ENCODE results near the gene NRP2.

Gene NRP2

GRCh38 chr2:205776720-205777119, 94.4 kb downstream of the NRP2 start:
- no peak for DNase-seq

GRCh38 chr2:205778356-205778755, 96.1 kb downstream of the NRP2 start:
- no peak for DNase-seq

GRCh38 chr2:205780645-205781044, 98.3 kb downstream of the NRP2 start:
- no peak for DNase-seq

DNA sequence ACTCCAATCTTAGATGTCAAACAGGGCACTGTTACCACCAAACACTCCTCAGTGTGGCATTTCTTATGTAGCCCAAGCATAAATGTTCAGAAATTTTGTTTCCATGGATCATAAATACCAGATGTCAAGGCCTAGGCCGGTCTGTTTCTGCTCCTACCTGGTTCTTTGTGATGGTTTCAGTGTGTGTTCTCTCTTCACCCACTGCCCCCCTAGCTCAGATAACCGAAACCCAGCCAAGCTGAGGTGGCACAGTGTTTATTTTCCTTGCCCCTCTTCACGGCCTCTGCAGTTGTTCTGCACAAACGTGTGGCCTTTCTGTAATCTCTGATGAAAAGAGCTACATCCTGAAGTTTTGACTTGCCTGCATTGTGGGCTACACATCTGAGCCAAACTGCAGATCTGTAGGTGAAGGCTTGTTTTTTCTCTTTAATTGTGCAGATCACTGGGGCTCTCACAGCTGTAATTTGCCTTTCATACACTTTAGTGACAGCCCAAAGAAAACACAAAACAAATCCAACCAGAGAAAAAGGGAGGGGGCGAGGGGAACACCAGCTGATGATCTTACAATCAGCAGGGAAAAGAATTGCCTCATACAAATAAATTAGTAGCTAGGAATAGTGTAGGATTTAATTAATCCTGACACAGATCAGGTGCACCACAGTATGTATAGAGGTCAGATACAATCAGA, 99.1 kb downstream of the NRP2 start:
- DNase-seq = no peak

- no peak for DNase-seq
Measured at GRCh38 chr2:205782941-205783340, 100.6 kb downstream of the NRP2 start.

- DNase-seq = no peak
Measured at GRCh38 chr2:205783872-205784499, 101.7 kb downstream of the NRP2 start.

DNA sequence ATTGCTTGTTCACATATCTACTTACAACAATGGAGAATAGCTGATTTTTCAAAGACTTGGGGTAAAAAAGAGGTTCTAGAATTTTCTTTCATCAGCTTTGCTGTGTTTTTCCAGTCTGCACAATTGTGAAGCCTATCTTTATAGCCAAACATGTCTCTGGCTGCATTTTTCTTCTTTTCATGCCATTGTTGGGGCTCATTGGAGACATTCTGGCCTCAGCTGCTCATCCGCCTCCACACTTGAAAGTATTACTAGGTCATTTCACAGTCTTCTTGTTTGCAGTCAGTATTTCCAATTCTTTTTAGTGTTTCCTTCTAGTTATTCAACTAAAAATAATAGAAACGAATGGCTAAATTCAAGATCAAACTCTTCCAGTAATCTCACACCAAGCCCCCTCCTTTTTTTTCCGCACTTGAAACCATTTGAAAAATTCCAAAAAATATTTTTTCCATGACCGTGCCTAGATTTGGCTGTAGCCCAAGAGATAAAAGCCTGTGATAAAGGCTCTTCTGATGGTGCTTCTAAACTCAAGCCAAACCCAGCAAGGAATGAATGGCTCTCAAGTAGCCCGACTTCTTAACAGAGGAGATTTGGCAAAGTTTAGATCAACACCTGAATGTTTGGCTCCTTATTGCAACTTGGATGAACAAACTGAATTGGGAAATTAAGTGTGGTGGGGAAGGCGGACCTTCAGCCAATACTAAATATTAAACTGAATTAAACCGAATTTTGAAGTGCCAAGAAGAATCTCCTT, 103.4 kb downstream of the NRP2 start:
- DNase-seq = no peak

GRCh38 chr2:205786976-205787375, 104.7 kb downstream of the NRP2 start:
- no peak for DNase-seq

DNA sequence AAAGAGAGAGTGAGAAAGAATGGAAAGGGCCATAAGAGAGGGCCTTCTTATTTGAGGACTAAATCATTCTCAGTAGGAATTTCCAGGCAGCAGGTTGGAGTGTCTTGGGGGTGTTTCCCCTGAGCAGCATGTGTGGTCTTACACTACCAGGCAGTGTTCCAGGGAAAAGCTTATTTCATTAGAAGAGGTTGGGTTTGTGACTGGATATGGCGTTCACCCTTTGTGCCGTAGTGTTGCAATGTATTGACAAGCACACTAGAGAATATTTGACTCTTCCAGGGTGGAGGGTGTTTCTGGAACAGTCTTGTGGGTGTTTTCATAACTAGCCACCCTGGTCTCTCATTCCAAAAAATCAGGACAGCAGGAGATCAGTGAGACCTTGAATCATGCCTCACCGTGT, 105.5 kb downstream of the NRP2 start:
- DNase-seq = no peak

GRCh38 chr2:205789906-205790305, 107.6 kb downstream of the NRP2 start:
- no peak for DNase-seq

DNA sequence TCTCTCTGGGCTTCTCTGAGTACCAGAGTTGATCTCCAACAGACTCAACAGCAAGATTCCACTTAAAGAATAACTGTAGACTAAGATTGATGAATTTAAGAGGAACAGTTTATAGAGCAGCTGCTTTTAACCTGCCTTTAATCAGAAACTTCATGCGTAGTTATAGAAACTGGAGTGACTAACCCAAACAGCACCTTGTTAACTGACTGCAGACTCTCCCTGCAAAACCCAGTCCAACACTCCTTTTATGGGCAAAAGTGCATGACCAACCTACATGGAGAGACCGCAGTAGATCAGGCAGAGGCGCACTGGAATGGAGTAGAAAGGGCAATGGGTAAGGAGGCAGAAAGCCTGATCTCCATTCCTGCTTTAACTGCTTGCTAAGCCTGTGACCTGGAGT, 110.6 kb downstream of the NRP2 start:
- no peak for DNase-seq

- no peak for DNase-seq
Measured at GRCh38 chr2:205796805-205797313, 114.6 kb downstream of the NRP2 start.

DNA sequence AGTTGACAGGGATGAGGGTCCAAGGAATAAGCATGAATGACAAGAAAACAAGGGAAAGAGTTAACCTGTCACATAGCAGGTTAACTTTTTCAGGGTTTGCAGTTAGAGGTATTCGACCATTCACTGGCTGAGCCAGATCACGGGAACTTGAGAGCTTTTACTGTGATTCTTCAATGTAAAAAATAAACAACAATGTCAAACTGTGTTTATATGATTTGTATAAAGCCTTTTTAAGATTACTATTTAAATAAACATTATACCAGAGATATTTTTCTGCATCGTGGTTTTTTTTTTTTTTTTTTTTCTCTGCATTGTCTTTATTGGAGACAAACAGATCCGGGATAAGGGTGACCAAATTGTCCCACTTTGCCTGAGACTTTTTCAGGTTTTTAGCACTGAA, 115.6 kb downstream of the NRP2 start:
- no peak for DNase-seq

GRCh38 chr2:205800224-205800623, 117.9 kb downstream of the NRP2 start:
- no peak for DNase-seq

GRCh38 chr2:205800773-205801172, 118.5 kb downstream of the NRP2 start:
- no peak for DNase-seq

DNA sequence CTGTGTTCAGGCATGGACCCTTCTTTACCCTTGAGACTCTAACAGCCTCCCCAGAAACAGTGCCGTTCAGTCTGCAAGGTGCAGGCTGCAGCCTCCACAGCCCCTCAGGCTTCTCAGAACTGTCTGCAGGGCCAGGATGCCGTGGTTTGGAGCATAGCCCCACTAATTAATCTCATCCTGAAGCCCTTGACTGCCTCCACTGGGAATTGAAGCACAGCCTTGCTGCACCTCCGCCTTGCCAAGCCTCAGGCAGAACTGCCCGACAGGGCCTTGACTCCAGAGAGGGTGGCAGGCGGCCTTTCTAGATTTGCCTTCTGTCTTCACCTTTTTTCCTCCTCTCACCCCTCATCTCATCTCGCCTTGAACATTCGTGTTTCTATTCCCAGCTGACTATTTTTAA, 119.8 kb downstream of the NRP2 start:
- DNase-seq = peak; percentile 24

DNA sequence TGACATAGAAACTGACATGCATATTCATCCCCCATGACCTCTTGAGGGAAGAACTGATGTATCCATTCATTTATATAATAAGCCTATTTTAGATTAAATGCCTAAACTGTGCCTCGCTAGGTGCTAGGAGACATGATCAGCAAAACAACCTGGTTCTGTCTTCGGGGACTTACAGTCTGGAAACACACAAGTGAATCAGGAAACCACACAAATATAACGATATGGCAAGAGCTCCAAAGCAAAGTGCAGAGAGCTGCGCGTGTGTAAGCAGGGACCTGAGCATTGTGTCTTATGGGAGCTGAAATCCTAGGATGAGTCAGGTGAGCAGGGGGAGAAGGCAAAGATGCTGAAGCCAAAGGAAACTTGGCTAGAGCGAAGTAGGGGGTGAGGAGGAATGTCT, 120.6 kb downstream of the NRP2 start:
- no peak for DNase-seq

DNA sequence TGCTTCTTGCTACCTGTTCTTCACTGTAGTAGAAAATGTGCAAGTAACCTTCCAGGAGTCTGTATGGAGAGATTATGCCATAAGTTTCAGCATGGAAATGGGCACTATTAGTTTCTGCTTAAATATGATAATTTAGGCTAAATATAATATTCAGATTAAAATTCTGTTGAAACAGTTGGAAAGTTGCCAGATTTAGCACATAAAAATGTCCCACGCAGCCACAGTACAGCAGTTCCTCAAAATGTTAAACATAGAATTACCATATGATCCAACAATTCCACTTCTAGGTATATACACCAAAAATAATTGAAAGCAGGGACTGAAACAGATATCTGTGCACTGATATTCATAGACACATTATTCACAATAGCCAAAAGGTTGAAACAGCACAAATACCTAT, 121.2 kb downstream of the NRP2 start:
- no peak for DNase-seq

DNA sequence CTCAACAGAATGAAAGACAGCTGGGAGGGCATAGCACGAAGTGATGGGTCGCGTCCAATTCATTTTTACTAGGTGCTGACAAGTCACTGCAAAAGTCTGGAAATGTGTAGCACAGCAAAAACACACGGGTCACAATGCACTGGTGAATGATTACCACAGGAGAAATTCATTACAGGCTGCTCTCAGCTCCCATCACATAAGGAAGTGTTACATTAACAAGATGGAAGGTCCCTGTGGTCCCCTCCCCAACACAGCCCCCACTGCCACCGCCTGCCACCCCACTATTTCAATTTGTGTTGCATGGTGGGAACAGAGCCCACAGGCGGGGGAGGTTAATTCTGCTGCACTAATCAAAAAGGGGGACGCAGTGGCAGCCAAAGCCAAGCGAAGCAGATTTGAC, 122.8 kb downstream of the NRP2 start:
- DNase-seq = no peak

GRCh38 chr2:205806143-205806905, 124.0 kb downstream of the NRP2 start:
- DNase-seq = no peak

GRCh38 chr2:205807229-205807628, 124.9 kb downstream of the NRP2 start:
- no peak for DNase-seq

DNA sequence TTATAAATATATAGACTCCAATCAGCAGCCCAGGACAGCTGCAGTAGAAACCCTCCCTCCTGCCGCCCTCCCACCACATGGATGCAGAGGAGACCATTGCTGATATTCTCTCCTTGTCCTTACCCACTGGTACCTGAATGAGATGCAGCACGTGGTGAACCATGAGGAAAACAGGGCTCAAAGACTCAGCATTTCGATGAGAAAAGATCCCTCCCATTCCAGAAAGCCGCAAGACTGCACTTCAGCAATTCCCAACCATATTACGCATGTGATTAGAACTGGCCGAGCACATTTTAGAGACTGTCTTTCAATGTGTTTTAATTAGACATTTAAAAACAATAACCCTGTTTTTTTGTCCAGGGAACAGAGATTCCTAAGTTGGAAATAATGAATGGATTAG, 125.5 kb downstream of the NRP2 start:
- no peak for DNase-seq

DNA sequence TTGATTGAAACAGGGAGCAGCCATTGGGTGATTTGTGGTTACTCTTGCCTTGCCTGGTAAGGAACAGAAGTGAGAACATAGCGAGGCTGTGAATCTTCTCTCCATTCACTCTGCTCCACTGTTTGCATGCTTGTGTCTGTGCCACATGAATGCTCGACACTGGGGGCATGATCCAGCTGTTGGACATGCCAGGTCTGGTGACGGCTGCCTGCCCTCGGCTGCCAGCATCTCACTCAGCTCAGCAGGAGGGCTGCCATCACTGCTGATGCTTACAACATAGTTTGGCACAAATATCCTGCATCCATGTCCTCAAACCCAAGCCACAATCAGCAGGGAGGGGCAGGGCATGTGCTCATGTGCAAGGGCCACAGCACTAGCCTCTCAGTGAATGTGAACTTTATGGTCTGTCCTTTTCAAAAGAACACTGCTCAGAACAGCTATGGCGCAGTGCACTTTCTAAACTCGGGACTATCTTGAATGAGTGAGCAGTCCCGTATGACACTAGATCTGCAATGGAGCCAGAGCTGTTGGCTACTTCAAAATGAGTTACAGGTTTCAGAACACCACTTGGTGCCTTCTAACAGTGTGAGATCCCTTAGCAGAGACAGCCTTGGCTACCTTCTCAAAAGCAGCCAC, 126.3 kb downstream of the NRP2 start:
- no peak for DNase-seq
